DMS79 (cell line): Measurements from ENCODE around the gene CTNND1.

ENCODE experiments used
- DNase-seq: peaks from one replicate; lab custom pipeline; 2025; lab: John Stamatoyannopoulos, UW

Gene CTNND1

GRCh38 chr11:57762235-57762861 lies 746 bp downstream of the CTNND1 start:
- DNase-seq = no peak

- no peak for DNase-seq
Measured at GRCh38 chr11:57763568-57763967, 2.0 kb downstream of the CTNND1 start.

- no peak for DNase-seq
Measured at GRCh38 chr11:57764021-57764420, 2.4 kb downstream of the CTNND1 start.

GRCh38 chr11:57764566-57764965 lies 3.0 kb downstream of the CTNND1 start:
- no peak for DNase-seq

- no peak for DNase-seq
Measured at GRCh38 chr11:57764972-57765371, 3.4 kb downstream of the CTNND1 start.

- DNase-seq = no peak
Measured at GRCh38 chr11:57770793-57771192, 9.2 kb downstream of the CTNND1 start.

- DNase-seq = no peak
Measured at GRCh38 chr11:57771365-57771764, 9.8 kb downstream of the CTNND1 start.

GRCh38 chr11:57772562-57772961 lies 11.0 kb downstream of the CTNND1 start:
- DNase-seq = no peak

GRCh38 chr11:57773026-57773598 lies 11.5 kb downstream of the CTNND1 start:
- DNase-seq = no peak

GRCh38 chr11:57775491-57775890 lies 13.9 kb downstream of the CTNND1 start:
- no peak for DNase-seq

- DNase-seq = no peak
Measured at GRCh38 chr11:57776031-57776521, 14.5 kb downstream of the CTNND1 start.

- no peak for DNase-seq
Measured at GRCh38 chr11:57776577-57777210, 15.1 kb downstream of the CTNND1 start.

GRCh38 chr11:57777969-57778317 lies 16.3 kb downstream of the CTNND1 start:
- DNase-seq = no peak

GRCh38 chr11:57778318-57779037 lies 16.9 kb downstream of the CTNND1 start:
- peak; percentile 79 for DNase-seq

- DNase-seq = no peak
Measured at GRCh38 chr11:57779276-57779675, 17.7 kb downstream of the CTNND1 start.

GRCh38 chr11:57781529-57781943 lies 19.9 kb downstream of the CTNND1 start:
- no peak for DNase-seq

- DNase-seq = no peak
Measured at GRCh38 chr11:57785072-57785471, 23.5 kb downstream of the CTNND1 start.

- DNase-seq = no peak
Measured at GRCh38 chr11:57786436-57786835, 24.8 kb downstream of the CTNND1 start.

GRCh38 chr11:57787006-57787604 lies 25.5 kb downstream of the CTNND1 start:
- no peak for DNase-seq

GRCh38 chr11:57787920-57788702 lies 26.5 kb downstream of the CTNND1 start:
- no peak for DNase-seq

GRCh38 chr11:57788703-57789088 lies 27.1 kb downstream of the CTNND1 start:
- DNase-seq = no peak
